Keratinocyte (primary cell): ENCODE measurements around the gene TNIK. TPM values are rescaled to one million over a fixed set of nuclear protein-coding genes. Genes with fewer than 3 reads are reported as not detected.

Experiments used
- DNase-seq: peaks from one replicate; pipeline ENCODE4 v3.0.0-alpha.2; 2011; ENCODE audit warnings: low read depth, missing footprints, low spot score
- FAIRE-seq: peaks from 2 replicates; lab custom pipeline; 2011; peaks lifted over from hg19 to GRCh38; lab: Jason Lieb, UNC
- H2AFZ ChIP-seq: 2 replicates; pipeline ENCODE4 v1.6.0; 2012; ENCODE audit warnings: low read length, control low read depth, inconsistent platforms; ENCODE audit not compliant: control insufficient read depth
- H3K27ac ChIP-seq: 2 replicates; pipeline ENCODE4 v1.5.1; 2011; ENCODE audit warnings: low read length; ENCODE audit not compliant: control insufficient read depth, insufficient read depth
- H3K27me3 ChIP-seq: 3 replicates; pipeline ENCODE4 v1.6.0; 2011; ENCODE audit warnings: low read length; ENCODE audit not compliant: control insufficient read depth, insufficient read depth; ENCODE audit errors: extremely low read depth
- H3K36me3 ChIP-seq, 2 experiments: 2 replicates in 1 of 2; 3 replicates in 1 of 2; pipeline ENCODE4 v1.5.1; 2011; ENCODE audit warnings: low read length in 2 of 2, mild to moderate bottlenecking in 1 of 2; ENCODE audit not compliant: control insufficient read depth in 2 of 2, insufficient read depth in 2 of 2; ENCODE audit errors: extremely low read depth in 1 of 2
- H3K4me1 ChIP-seq: 3 replicates; pipeline ENCODE4 v1.5.1; 2011; ENCODE audit warnings: low read length; ENCODE audit not compliant: control insufficient read depth, insufficient read depth; ENCODE audit errors: extremely low read depth
- H3K4me2 ChIP-seq: 3 replicates; pipeline ENCODE4 v1.6.0; 2011; ENCODE audit warnings: low read depth, low read length; ENCODE audit not compliant: control insufficient read depth, insufficient read depth; ENCODE audit errors: extremely low read depth
- H3K4me3 ChIP-seq, 3 experiments: fragments of 200-600 bp in 1 of 3; sonication (generic) in 1 of 3; 2 replicates in 2 of 3; 3 replicates in 1 of 3; pipeline ENCODE4 v1.5.1; 2011 to 2016; ENCODE audit warnings: low read length in 3 of 3, mild to moderate bottlenecking in 3 of 3, control low read depth in 2 of 3, inconsistent platforms in 1 of 3, low read depth in 1 of 3, mixed read lengths in 1 of 3, mixed run types in 1 of 3, moderate library complexity in 1 of 3; ENCODE audit not compliant: control insufficient read depth in 2 of 3, insufficient read depth in 2 of 3; ENCODE audit errors: extremely low read depth in 1 of 3
- H3K79me2 ChIP-seq: 2 replicates; pipeline ENCODE4 v1.6.0; 2012; ENCODE audit warnings: low read length; ENCODE audit not compliant: control insufficient read depth, insufficient read depth
- H3K9ac ChIP-seq: 3 replicates; pipeline ENCODE4 v1.6.0; 2011; ENCODE audit warnings: low read length; ENCODE audit not compliant: control insufficient read depth, insufficient read depth; ENCODE audit errors: extremely low read depth
- H3K9me1 ChIP-seq: 3 replicates; pipeline ENCODE4 v1.6.0; 2011; ENCODE audit warnings: low read length; ENCODE audit not compliant: control insufficient read depth, insufficient read depth; ENCODE audit errors: extremely low read depth
- H3K9me3 ChIP-seq: 2 replicates; pipeline ENCODE4 v1.5.1; 2012; ENCODE audit warnings: low read depth, low read length; ENCODE audit not compliant: control insufficient read depth
- H4K20me1 ChIP-seq: 3 replicates; pipeline ENCODE4 v1.6.0; 2011; ENCODE audit warnings: low read length; ENCODE audit not compliant: control insufficient read depth, insufficient read depth; ENCODE audit errors: extremely low read depth
- EZH2 ChIP-seq: IDR thresholded peaks from one replicate; pipeline ENCODE4 v1.6.1; 2012; ENCODE audit warnings: inconsistent platforms, mild to moderate bottlenecking, low read length, moderate library complexity
- dilution Hi-C: fragments of 300-500 bp; cut with MboI; formaldehyde crosslinking; loops from one replicate; pipeline ENCODE4 v1.7.0; 2020; ENCODE audit warnings: low sequenced_read_pairs; ENCODE audit not compliant: extremely low pct_ligation_motif_present
- polyA plus RNA-seq, 5 experiments: library from polyadenylated mRNA; depleted of rRNA in 3 of 5; stranded (reverse) in 3 of 5; stranded (forward) in 1 of 5; unstranded in 1 of 5; fragments of >200 nt; gene quantifications; 1 replicate in 1 of 5; 2 replicates in 3 of 5; 3 replicates in 1 of 5; pipeline versions ENCODE4 v1.2.1 to v1.2.3, GENCODE V29; 2011 to 2012; ENCODE audit warnings: missing spikeins in 2 of 5, low read depth in 1 of 5, low replicate concordance in 1 of 5
- TF ChIP-seq, protein P1 (sequence below), 3 experiments: IDR thresholded peaks in 1 of 3; conservative IDR thresholded peaks in 1 of 3; optimal IDR thresholded peaks in 1 of 3; 2 replicates in 2 of 3; 3 replicates in 1 of 3; pipeline versions ENCODE3 to v1.5.1; 2011; ENCODE audit warnings: low read length in 3 of 3, mild to moderate bottlenecking in 3 of 3, moderate library complexity in 2 of 3, control low read depth in 1 of 3, inconsistent platforms in 1 of 3; ENCODE audit not compliant: insufficient read depth in 2 of 3; ENCODE audit errors: extremely low read depth in 1 of 3

The TNIK gene
- polyA plus RNA-seq, 1 donor (not counting 4 experiments of a cell fraction or from before 2014, with no cell fraction given) = 4.4 TPM

DNA sequence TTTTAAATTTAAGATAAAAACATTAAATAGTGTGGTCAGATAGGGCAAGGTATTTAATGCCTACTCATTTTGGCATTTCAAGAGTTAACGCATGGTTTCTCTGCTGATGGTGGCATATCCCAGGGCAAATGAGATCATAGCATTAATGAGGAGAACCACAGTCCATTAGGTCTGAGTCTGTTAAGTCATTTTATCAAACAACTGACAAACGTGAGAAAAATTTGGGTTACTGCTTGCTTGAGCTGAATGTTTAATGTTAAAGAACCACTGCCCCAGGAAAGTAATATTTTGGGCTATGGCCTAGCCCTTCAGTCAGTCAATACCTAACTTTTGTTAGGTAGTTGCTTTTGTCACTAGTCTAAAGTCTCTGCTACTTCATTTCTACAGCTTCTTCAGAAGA lies 395.7 kb downstream of the TNIK start:
- Histone ChIP-seq H3K9ac (no peak overlapping the region), H3K4me2 (no peak overlapping the region), H3K9me1 (no peaks in the 10 kb centered on the region), H3K36me3 (no peaks in the 10 kb centered on the region), H3K27me3 (no peaks in the 10 kb centered on the region), H3K9me3 (no peaks in the 10 kb centered on the region), H2AFZ (no peak overlapping the region), H3K79me2 (no peaks in the 10 kb centered on the region), H3K27ac (no peak overlapping the region), H3K4me1 (no peaks in the 10 kb centered on the region), H3K4me3 (no peak overlapping the region), H4K20me1 (no peaks in the 10 kb centered on the region)
- TF ChIP-seq, protein P1, sequence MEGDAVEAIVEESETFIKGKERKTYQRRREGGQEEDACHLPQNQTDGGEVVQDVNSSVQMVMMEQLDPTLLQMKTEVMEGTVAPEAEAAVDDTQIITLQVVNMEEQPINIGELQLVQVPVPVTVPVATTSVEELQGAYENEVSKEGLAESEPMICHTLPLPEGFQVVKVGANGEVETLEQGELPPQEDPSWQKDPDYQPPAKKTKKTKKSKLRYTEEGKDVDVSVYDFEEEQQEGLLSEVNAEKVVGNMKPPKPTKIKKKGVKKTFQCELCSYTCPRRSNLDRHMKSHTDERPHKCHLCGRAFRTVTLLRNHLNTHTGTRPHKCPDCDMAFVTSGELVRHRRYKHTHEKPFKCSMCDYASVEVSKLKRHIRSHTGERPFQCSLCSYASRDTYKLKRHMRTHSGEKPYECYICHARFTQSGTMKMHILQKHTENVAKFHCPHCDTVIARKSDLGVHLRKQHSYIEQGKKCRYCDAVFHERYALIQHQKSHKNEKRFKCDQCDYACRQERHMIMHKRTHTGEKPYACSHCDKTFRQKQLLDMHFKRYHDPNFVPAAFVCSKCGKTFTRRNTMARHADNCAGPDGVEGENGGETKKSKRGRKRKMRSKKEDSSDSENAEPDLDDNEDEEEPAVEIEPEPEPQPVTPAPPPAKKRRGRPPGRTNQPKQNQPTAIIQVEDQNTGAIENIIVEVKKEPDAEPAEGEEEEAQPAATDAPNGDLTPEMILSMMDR (optimal IDR thresholded peaks at IDR 0.05 in 1 of 3, IDR thresholded peaks at IDR 0.05 in 1 of 3, conservative IDR thresholded peaks at IDR 0.05 in 1 of 3; ENCODE audit: extremely low read depth in 1 of 3, insufficient read depth in 2 of 3, low read length in 3 of 3) = no peak
- no peak for TF ChIP-seq EZH2
- dilution Hi-C loops = no loop called here
- FAIRE-seq (no peak), DNase-seq (no peak)

- Histone ChIP-seq H3K9me1 (no peaks in the 10 kb centered on the region), H3K9me3 (no peaks in the 10 kb centered on the region), H3K9ac (no peak overlapping the region), H3K27ac (no peak overlapping the region), H3K4me2 (no peak overlapping the region), H3K27me3 (no peaks in the 10 kb centered on the region), H3K36me3 (no peaks in the 10 kb centered on the region), H3K4me3 (no peak overlapping the region), H4K20me1 (no peaks in the 10 kb centered on the region), H3K79me2 (no peaks in the 10 kb centered on the region), H2AFZ (no peak overlapping the region), H3K4me1 (no peaks in the 10 kb centered on the region)
- no peak for TF ChIP-seq EZH2
- TF ChIP-seq, protein P1 (optimal IDR thresholded peaks at IDR 0.05 in 1 of 3, IDR thresholded peaks at IDR 0.05 in 1 of 3, conservative IDR thresholded peaks at IDR 0.05 in 1 of 3; ENCODE audit: extremely low read depth in 1 of 3, insufficient read depth in 2 of 3, low read length in 3 of 3) = no peak
- FAIRE-seq (no peak), DNase-seq (no peak)
- dilution Hi-C loops = no loop called here
Measured at GRCh38 chr3:171061749-171062148, 398.5 kb downstream of the TNIK start.
